Tibial nerve (tissue), 4 donors: ENCODE data around the gene RPGR. TPM values are rescaled to one million over a fixed set of nuclear protein-coding genes. Genes with fewer than 3 reads are reported as not detected.
A peak's percentile ranks its signal among the peaks of the same experiment; 100 is the strongest.

Experiments
- DNase-seq, 2 donors: peaks; one replicate each; pipeline ENCODE4 v3.0.0-alpha.2; 2019; ENCODE audit warnings: low spot score in 2 of 2
- H3K27ac ChIP-seq, 4 donors: fragments of 200-600 bp; sonication (generic) in 3 of 4; one replicate each; pipeline ENCODE4 v1.5.1; 2017 to 2019; ENCODE audit warnings: mild to moderate bottlenecking in 1 of 4
- H3K27me3 ChIP-seq, 2 donors: fragments of 200-600 bp; sonication (generic) in 1 of 2; one replicate each; pipeline versions ENCODE4 v1.5.1 to v1.6.0; 2017 to 2019
- H3K36me3 ChIP-seq, 3 donors: fragments of 200-600 bp; sonication (generic); one replicate each; pipeline ENCODE4 v1.5.1; 2018 to 2019
- H3K4me1 ChIP-seq, 4 donors: fragments of 200-600 bp; sonication (generic) in 3 of 4; one replicate each; pipeline ENCODE4 v1.5.1; 2017 to 2019
- H3K4me3 ChIP-seq, 4 donors: fragments of 200-600 bp; sonication (generic) in 3 of 4; one replicate each; pipeline ENCODE4 v1.5.1; 2017 to 2019; ENCODE audit warnings: mild to moderate bottlenecking in 1 of 4, moderate library complexity in 1 of 4
- H3K9me3 ChIP-seq, 4 donors: fragments of 200-600 bp; sonication (generic) in 3 of 4; one replicate each; pipeline ENCODE4 v1.5.1; 2017 to 2019
- CTCF ChIP-seq, 5 experiments: fragments of 200-600 bp in 3 of 5; fragments of 450-650 bp in 2 of 5; sonication (generic) in 3 of 5; IDR thresholded peaks; one replicate each; pipeline ENCODE4 v1.5.1; 2016 to 2019; ENCODE audit warnings: antibody characterized with exemption in 5 of 5, mild to moderate bottlenecking in 3 of 5, moderate library complexity in 2 of 5
- EP300 ChIP-seq, 2 donors: sonication (generic); formaldehyde crosslinking; IDR thresholded peaks; one replicate each; pipeline ENCODE4 v1.6.1; 2017; ENCODE audit warnings: antibody characterized with exemption in 2 of 2, mild to moderate bottlenecking in 1 of 2
- POLR2A ChIP-seq, 2 donors: fragments of 450-650 bp; IDR thresholded peaks; one replicate each; pipeline ENCODE4 v1.6.1; 2017; ENCODE audit warnings: antibody characterized with exemption in 2 of 2, mild to moderate bottlenecking in 2 of 2, moderate library complexity in 2 of 2
- WGBS, 2 donors: methylation state at CpG; one replicate each; pipeline ENCODE4 v1.1.5; 2018; 5-methylcytosine and 5-hydroxymethylcytosine counted together
- total RNA-seq, 4 donors: library from RNA; depleted of rRNA; stranded (reverse); fragments of >200 nt; gene quantifications; one replicate each; pipeline ENCODE4 v1.1.0, GENCODE V29; 2016

The RPGR gene
- total RNA-seq, 4 donors from 2014 or later = 28.9 to 89.8 (median 80.0) TPM

DNA sequence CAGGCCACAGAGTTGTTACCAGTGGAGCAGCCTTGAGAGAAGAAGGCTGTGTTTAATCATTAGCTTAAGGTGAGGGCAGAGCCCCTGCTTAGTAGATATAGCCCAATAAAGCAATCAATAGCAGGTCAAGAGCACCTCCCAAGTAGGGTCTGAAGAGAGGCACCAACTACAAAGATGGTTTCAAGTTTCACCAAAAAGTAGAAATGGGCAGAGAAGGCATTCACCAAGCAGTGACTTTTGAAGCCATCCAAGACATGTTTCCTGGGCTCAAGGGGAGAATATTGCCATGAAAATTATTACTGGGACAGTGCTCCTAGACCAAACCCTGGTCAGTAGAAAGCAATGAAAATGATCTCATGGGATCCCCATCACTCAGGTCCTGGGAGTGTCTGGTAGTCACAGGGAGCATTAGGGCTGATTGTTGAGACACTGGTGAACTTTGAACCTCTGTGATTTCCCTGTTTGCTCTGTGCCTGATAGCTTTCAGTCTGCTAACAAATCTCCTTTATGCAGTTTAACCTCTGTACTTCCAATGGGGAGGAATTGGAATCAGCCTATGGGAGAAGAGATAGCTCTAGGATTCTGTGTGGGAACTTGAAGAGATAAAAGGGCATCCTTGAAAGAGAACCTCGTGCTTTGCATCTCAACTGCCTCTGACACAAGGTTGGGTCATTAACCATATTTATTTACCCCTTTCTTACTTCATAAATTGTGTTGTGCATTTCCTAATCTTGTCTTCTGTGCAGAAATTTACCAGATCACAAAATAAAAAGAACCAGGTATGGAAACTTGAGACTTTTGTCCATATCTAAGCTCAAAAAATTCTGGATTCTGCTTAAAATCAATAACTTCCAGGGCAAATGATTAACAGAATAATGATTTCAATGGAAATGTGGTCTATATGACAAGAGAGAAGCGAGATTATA is 15.8 kb upstream of the RPGR start:
- Histone ChIP-seq H3K4me1 (no peaks in the 10 kb centered on the region), H3K9me3 (no peaks in the 10 kb centered on the region), H3K27ac (no peak overlapping the region), H3K4me3 (no peak overlapping the region), H3K36me3 (no peaks in the 10 kb centered on the region), H3K27me3 (peaks cover 0 to 10% of the 10 kb centered on the region in 2 donors)
- no peak for DNase-seq
- TF ChIP-seq CTCF (IDR thresholded peaks at IDR 0.05) (no peak), POLR2A (IDR thresholded peaks at IDR 0.05) (no peak), EP300 (IDR thresholded peaks at IDR 0.05) (no peak)
- WGBS, 2 donors = 52 to 75% methylated on average over 2 of the region's 2 CpGs

- Histone ChIP-seq H3K27ac (no peak overlapping the region), H3K9me3 (no peaks in the 10 kb centered on the region), H3K36me3 (no peaks in the 10 kb centered on the region), H3K4me3 (no peak overlapping the region), H3K4me1 (no peaks in the 10 kb centered on the region), H3K27me3 (peaks cover 0 to 11% of the 10 kb centered on the region in 2 donors)
- TF ChIP-seq CTCF (IDR thresholded peaks at IDR 0.05) = no peak
- TF ChIP-seq EP300 (IDR thresholded peaks at IDR 0.05) = no peak
- no peak for TF ChIP-seq POLR2A (IDR thresholded peaks at IDR 0.05)
- DNase-seq = no peak
- 45 to 62% methylated on average over 3 of the region's 3 CpGs for WGBS, 2 donors
Measured at GRCh38 chrX:38341442-38341841, 14.1 kb upstream of the RPGR start.

DNA sequence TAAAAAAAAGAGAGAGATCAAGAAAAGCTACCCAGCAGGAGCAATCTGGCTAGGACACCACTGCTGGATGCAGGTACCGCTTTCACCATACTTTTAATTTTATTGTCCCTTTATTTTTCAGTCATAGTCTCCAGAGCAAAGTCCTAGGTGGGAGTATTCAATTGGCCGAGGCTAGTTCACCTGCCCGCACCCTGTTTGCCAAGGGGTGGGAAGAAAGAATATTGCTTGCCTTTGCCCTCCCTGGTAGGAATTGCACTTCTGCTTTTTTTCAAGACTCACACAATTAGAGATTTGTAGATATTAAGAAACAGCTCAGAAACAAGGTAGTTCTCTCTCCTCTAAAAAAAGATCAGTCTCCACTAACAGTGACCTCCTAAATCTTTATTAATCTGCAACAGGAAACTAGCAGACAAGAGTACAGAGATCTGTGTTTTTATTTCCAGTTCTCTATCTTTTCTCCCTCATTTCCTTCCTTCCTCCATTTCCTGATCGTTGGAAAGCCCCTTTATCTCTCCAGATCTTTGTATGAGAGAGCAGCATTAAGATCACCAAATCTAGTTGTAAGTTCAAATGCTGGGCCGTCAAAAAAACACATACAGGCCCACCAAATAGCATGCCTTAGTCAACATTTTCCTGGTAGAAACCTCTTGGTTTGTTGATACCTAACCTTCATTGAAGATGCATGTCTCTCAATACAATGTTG is 9.4 kb upstream of the RPGR start:
- Histone ChIP-seq H3K36me3 (no peaks in the 10 kb centered on the region), H3K4me3 (no peak overlapping the region), H3K27me3 (peaks cover 0 to 3% of the 10 kb centered on the region in 2 donors), H3K27ac (no peak overlapping the region), H3K9me3 (no peaks in the 10 kb centered on the region), H3K4me1 (no peaks in the 10 kb centered on the region)
- DNase-seq = no peak
- TF ChIP-seq CTCF (IDR thresholded peaks at IDR 0.05) = no peak
- no peak for TF ChIP-seq POLR2A (IDR thresholded peaks at IDR 0.05)
- TF ChIP-seq EP300 (IDR thresholded peaks at IDR 0.05) = no peak
- WGBS, 2 donors = 70 to 73% methylated on average over 5 of the region's 5 CpGs

GRCh38 chrX:38335382-38335781 is 8.1 kb upstream of the RPGR start:
- Histone ChIP-seq H3K4me3 (no peak overlapping the region), H3K36me3 (no peaks in the 10 kb centered on the region), H3K9me3 (no peaks in the 10 kb centered on the region), H3K27ac (no peak overlapping the region), H3K27me3 (peaks cover 0 to 3% of the 10 kb centered on the region in 2 donors), H3K4me1 (no peaks in the 10 kb centered on the region)
- TF ChIP-seq CTCF (IDR thresholded peaks at IDR 0.05) = peak in 2 of 5 experiments; percentile 17
- TF ChIP-seq EP300 (IDR thresholded peaks at IDR 0.05) = no peak
- no peak for DNase-seq

DNA sequence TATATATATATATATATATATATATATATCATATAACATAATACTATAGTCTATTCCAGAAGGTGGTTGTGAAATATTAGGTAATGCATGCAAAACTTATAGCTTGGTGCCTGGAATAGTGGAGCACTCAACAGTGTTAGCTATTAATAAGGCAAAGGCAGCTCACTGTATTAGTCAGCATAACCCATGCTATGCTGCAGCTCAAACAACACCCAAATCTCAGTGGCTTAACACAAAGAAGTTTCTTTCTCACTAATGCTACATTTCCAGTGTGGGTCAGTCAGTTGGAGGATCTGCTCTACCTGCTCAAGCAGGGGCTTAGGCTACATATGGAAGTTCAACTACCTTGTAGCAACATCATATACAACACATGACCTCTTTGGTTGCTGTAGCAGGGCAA is 5.2 kb upstream of the RPGR start:
- H3K36me3 ChIP-seq = no peaks in the 10 kb centered on the region
- no peak for DNase-seq
- no peak overlapping the region for H3K27ac ChIP-seq
- no peaks in the 10 kb centered on the region for H3K27me3 ChIP-seq
- H3K4me3 ChIP-seq = no peak overlapping the region
- H3K9me3 ChIP-seq = no peaks in the 10 kb centered on the region
- no peaks in the 10 kb centered on the region for H3K4me1 ChIP-seq
- no peak for TF ChIP-seq CTCF (IDR thresholded peaks at IDR 0.05)
- no peak for TF ChIP-seq POLR2A (IDR thresholded peaks at IDR 0.05)
- no peak for TF ChIP-seq EP300 (IDR thresholded peaks at IDR 0.05)
